Neural progenitor cell (in vitro differentiated cells): Measurements from ENCODE around the gene ERAP2.

Source experiments
- EZH2 ChIP-seq: fragments of 200-600 bp; sonication (generic); IDR thresholded peaks from 2 replicates; pipeline ENCODE4 v1.6.1; 2017; ENCODE audit warnings: antibody characterized with exemption, mild to moderate bottlenecking, moderate library complexity
- TF ChIP-seq, protein P1 (sequence below): fragments of 200-600 bp; sonication (generic); IDR thresholded peaks from 2 replicates; pipeline ENCODE4 v1.5.1; 2017; ENCODE audit warnings: antibody characterized with exemption, mild to moderate bottlenecking

DNA sequence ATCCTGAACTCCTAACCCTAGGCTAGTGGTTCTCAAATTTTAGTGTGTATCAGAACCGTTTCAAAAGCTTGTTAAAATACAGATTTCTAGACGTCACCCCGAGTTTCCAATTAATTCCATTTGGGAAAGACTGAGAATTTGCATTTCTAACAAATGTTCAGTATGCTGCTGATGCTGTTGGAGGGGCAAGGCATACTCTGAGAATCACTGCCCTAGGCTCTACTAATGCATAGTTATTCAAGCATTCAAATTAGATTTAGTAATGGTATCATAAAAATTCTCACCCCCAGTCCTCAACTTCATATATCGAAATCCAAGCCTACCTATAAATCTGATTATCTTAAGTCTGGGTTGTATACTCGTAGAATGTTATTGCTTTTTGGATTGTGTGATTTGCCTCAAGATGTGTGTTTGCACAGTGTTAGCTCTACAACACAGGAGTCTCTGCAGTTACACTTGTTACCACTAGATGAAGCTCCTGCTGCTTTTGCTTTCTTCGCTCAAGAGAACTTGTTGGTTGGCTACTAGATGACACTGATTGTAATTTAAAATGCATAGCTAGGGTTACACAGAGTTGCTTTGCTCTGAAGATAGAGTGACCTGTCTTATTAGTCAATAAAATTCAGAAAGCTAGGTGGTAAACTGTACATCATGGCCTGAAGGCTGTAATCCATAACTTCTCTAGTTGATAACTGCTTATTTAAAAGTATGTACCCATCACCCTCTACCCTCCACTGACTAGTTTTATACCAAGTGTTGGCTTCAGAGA lies 7.5 kb upstream of the ERAP2 start:
- TF ChIP-seq EZH2, result no peak
- TF ChIP-seq, protein P1, sequence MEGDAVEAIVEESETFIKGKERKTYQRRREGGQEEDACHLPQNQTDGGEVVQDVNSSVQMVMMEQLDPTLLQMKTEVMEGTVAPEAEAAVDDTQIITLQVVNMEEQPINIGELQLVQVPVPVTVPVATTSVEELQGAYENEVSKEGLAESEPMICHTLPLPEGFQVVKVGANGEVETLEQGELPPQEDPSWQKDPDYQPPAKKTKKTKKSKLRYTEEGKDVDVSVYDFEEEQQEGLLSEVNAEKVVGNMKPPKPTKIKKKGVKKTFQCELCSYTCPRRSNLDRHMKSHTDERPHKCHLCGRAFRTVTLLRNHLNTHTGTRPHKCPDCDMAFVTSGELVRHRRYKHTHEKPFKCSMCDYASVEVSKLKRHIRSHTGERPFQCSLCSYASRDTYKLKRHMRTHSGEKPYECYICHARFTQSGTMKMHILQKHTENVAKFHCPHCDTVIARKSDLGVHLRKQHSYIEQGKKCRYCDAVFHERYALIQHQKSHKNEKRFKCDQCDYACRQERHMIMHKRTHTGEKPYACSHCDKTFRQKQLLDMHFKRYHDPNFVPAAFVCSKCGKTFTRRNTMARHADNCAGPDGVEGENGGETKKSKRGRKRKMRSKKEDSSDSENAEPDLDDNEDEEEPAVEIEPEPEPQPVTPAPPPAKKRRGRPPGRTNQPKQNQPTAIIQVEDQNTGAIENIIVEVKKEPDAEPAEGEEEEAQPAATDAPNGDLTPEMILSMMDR, result peak; percentile 74
